GM12878 (cell line): ENCODE data around the gene P3H3. TPM values are rescaled to one million over a fixed set of nuclear protein-coding genes. Genes with fewer than 3 reads are reported as not detected.
A peak's percentile ranks its signal among the peaks of the same experiment; 100 is the strongest.

Experiments used
- ATAC-seq: fragments of 200-7000 bp; cut with Tn5 transposase; 3 replicates; pipeline ENCODE4 v1.9.1; 2020; ENCODE audit warnings: mild to moderate bottlenecking, moderate library complexity
- BruUV-seq: library from RNA; stranded (reverse); fragments of 400-500 nt; replicated peaks from 2 replicates; lab custom pipeline; 2021; lab: Mats Ljungman, UMichigan
- CTCF ChIA-PET: fragments of 300-600 bp; sonication (Branson Sonifier 250); formaldehyde crosslinking; extraction: SDS; loops from one replicate; lab custom pipeline; 2021; ENCODE audit warnings: inconsistent platforms; lab: Yijun Ruan, JAX
- POLR2A ChIA-PET: fragments of 350-600 bp; formaldehyde crosslinking; extraction: SDS; loops from one replicate; lab custom pipeline; 2021; ENCODE audit warnings: inconsistent platforms; lab: Charles Lee
- RAD21 ChIA-PET: fragments of 300-600 bp; sonication (Branson Sonifier 250); formaldehyde crosslinking; loops from one replicate; lab custom pipeline; 2023; ENCODE audit warnings: antibody characterized with exemption; ENCODE audit not compliant: unreplicated experiment; lab: Charles Lee
- SMC1A ChIA-PET: fragments of 300-600 bp; sonication (Branson Sonifier 250); formaldehyde crosslinking; loops from one replicate; lab custom pipeline; 2023; ENCODE audit not compliant: unreplicated experiment, uncharacterized antibody; lab: Charles Lee
- DNase-seq: peaks from one replicate; pipeline ENCODE4 v3.0.0-alpha.2; 2011; ENCODE audit warnings: low read depth, low spot score
- FAIRE-seq: peaks from 3 replicates; lab custom pipeline; 2011; peaks lifted over from hg19 to GRCh38; lab: Jason Lieb, UNC
- H2AFZ ChIP-seq: 2 replicates; pipeline ENCODE4 v1.6.0; 2011; ENCODE audit warnings: low read depth, low read length, control low read depth; ENCODE audit not compliant: control insufficient read depth
- H3K27ac ChIP-seq: 2 replicates; pipeline ENCODE4 v1.5.1; 2011; ENCODE audit warnings: control low read depth; ENCODE audit not compliant: control insufficient read depth, insufficient read depth
- H3K27me3 ChIP-seq, 2 experiments: replicated peaks in 1 of 2; 2 replicates each; pipeline versions ENCODE4 v1.6.0 to v1.6.1; 2011; ENCODE audit warnings: low read length in 1 of 2; ENCODE audit not compliant: control insufficient read depth in 2 of 2, insufficient read depth in 2 of 2
- H3K36me3 ChIP-seq, 2 experiments: 2 replicates each; pipeline ENCODE4 v1.5.1; 2011; ENCODE audit warnings: low read length in 1 of 2; ENCODE audit not compliant: control insufficient read depth in 2 of 2, insufficient read depth in 2 of 2
- H3K4me1 ChIP-seq: 2 replicates; pipeline ENCODE4 v1.6.1; 2011; ENCODE audit warnings: mild to moderate bottlenecking, low read length, moderate library complexity, mixed read lengths; ENCODE audit not compliant: control insufficient read depth, insufficient read depth
- H3K4me2 ChIP-seq: 2 replicates; pipeline ENCODE4 v1.6.0; 2011; ENCODE audit warnings: control low read depth; ENCODE audit not compliant: control insufficient read depth, insufficient read depth
- H3K4me3 ChIP-seq: fragments of 200-600 bp; sonication (generic); 2 replicates; pipeline ENCODE4 v1.5.1; 2016
- H3K79me2 ChIP-seq: 2 replicates; pipeline ENCODE4 v1.6.0; 2011; ENCODE audit warnings: low read length; ENCODE audit not compliant: control insufficient read depth, insufficient read depth
- H3K9ac ChIP-seq: 2 replicates; pipeline ENCODE4 v1.8.0; 2011; ENCODE audit warnings: low read length, control low read depth, mixed read lengths; ENCODE audit not compliant: control insufficient read depth, insufficient read depth
- H3K9me3 ChIP-seq: replicated peaks from 3 replicates; pipeline ENCODE4 v1.5.1; 2011; ENCODE audit warnings: mild to moderate bottlenecking, low read length; ENCODE audit not compliant: control insufficient read depth, insufficient read depth
- H4K20me1 ChIP-seq: 2 replicates; pipeline ENCODE4 v1.6.0; 2011; ENCODE audit not compliant: control insufficient read depth, insufficient read depth
- BACH1 ChIP-seq: fragments of 450-650 bp; IDR thresholded peaks from 2 replicates; pipeline ENCODE4 v1.6.1; 2017; ENCODE audit warnings: mild to moderate bottlenecking, borderline replicate concordance
- CHD2 ChIP-seq: IDR thresholded peaks from 2 replicates; pipeline ENCODE4 v1.6.1; 2011; ENCODE audit warnings: low read depth, low read length, improper control_type of control experiment, borderline replicate concordance
- GABPA ChIP-seq: IDR thresholded peaks from 2 replicates; pipeline ENCODE4 v1.6.1; 2014; ENCODE audit warnings: antibody characterized with exemption, low read depth, mild to moderate bottlenecking, inconsistent platforms
- IKZF2 ChIP-seq, 2 experiments: fragments of 450-650 bp; IDR thresholded peaks; 2 replicates each; pipeline ENCODE4 v1.6.1; 2017; ENCODE audit warnings: mild to moderate bottlenecking in 2 of 2, moderate library complexity in 2 of 2
- JUND ChIP-seq: IDR thresholded peaks from 2 replicates; pipeline ENCODE4 v1.6.1; 2012; ENCODE audit warnings: low read depth, mild to moderate bottlenecking, low read length, improper control_type of control experiment, moderate library complexity
- PAX8 ChIP-seq: fragments of 450-650 bp; IDR thresholded peaks from 2 replicates; pipeline ENCODE4 v1.6.1; 2017; ENCODE audit warnings: mild to moderate bottlenecking, moderate library complexity
- PKNOX1 ChIP-seq: fragments of 450-650 bp; IDR thresholded peaks from 2 replicates; pipeline ENCODE4 v1.6.1; 2016; ENCODE audit warnings: mild to moderate bottlenecking
- POLR2A ChIP-seq: IDR thresholded peaks from 2 replicates; pipeline ENCODE4 v1.6.1; 2011; ENCODE audit warnings: low read depth, mild to moderate bottlenecking, low read length
- RBBP5 ChIP-seq: fragments of 200-600 bp; sonication (generic); conservative IDR thresholded peaks from 2 replicates; pipeline ENCODE4 v1.6.1; 2016
- REST ChIP-seq: IDR thresholded peaks from 2 replicates; pipeline ENCODE4 v1.6.1; 2012; ENCODE audit warnings: mild to moderate bottlenecking, low read depth, low read length
- RFX5 ChIP-seq: IDR thresholded peaks from 2 replicates; pipeline ENCODE4 v1.6.1; 2011; ENCODE audit warnings: low read depth, low read length, improper control_type of control experiment
- RUNX3 ChIP-seq: IDR thresholded peaks from 2 replicates; pipeline ENCODE4 v1.6.1; 2012; ENCODE audit warnings: low read length, inconsistent platforms
- SRF ChIP-seq, 2 experiments: IDR thresholded peaks; 2 replicates each; pipeline ENCODE4 v1.6.1; 2011; ENCODE audit warnings: low read depth in 2 of 2, low read length in 2 of 2, mild to moderate bottlenecking in 1 of 2, moderate library complexity in 1 of 2
- ZSCAN29 ChIP-seq: fragments of 450-650 bp; IDR thresholded peaks from 2 replicates; pipeline ENCODE4 v1.6.1; 2017; ENCODE audit warnings: mild to moderate bottlenecking, moderate library complexity
- WGBS: methylation state at CpG from one replicate; pipeline ENCODE4 v1.1.6; 2016; ENCODE audit warnings: low lambda C conversion rate; ENCODE audit not compliant: insufficient replicate concordance, insufficient coverage; ENCODE audit errors: missing lambda C conversion rate; 5-methylcytosine and 5-hydroxymethylcytosine counted together
- in situ Hi-C: fragments of 300-500 bp; cut with MboI; formaldehyde crosslinking; loops from 9 replicates; pipeline ENCODE4 v1.14.3; 2018; ENCODE audit warnings: mixed read lengths
- intact Hi-C: fragments of 100-400 bp; cut with micrococcal nuclease; formaldehyde crosslinking; loops from one replicate; pipeline ENCODE4 v1.14.2; 2022; ENCODE audit not compliant: unreplicated experiment
- polyA plus RNA-seq, 11 experiments: library from polyadenylated mRNA; depleted of rRNA in 4 of 11; unstranded in 6 of 11; stranded (reverse) in 5 of 11; fragments of >200 nt; fragmentation: Nextera tagmentation in 4 of 11; fragmentation: Illumina TruSeq in 1 of 11; extraction: Ambion mirVana in 4 of 11; extraction: Trizol in 1 of 11; gene quantifications; 1 replicate in 1 of 11; 2 replicates in 10 of 11; pipeline versions ENCODE4 v1.2.1 to v1.2.3, GENCODE V29; 2011 to 2016; ENCODE audit warnings: inconsistent platforms in 2 of 11, missing spikeins in 2 of 11, low read depth in 1 of 11
- total RNA-seq, 4 experiments: library from RNA; depleted of rRNA in 3 of 4; stranded (reverse); fragments of >200 nt in 3 of 4; fragmentation: Illumina TruSeq in 1 of 4; extraction: Trizol in 1 of 4; gene quantifications; 2 replicates each; pipeline versions ENCODE4 v1.2.1 to v1.2.3, GENCODE V29; 2013 to 2021

The P3H3 gene
- total and polyA plus RNA-seq, 10 of the 15 experiments (the other 5 are each of a cell fraction or from before 2014, with no cell fraction given), result 0.03 to 0.21 (median 0.05) TPM; not detected in 7

GRCh38 chr12:6784296-6784695, 43.9 kb upstream of the P3H3 start:
- Histone ChIP-seq H3K36me3 (no peaks in the 10 kb centered on the region), H3K27ac (no peak overlapping the region), H3K4me2 (no peak overlapping the region), H4K20me1 (no peaks in the 10 kb centered on the region), H3K4me1 (0 out of 2 replicates have a peak, but pooled peaks cover 2% of the 10 kb centered on the region), H3K79me2 (no peaks in the 10 kb centered on the region), H2AFZ (no peak overlapping the region), H3K4me3 (no peak overlapping the region), H3K9me3 (no peaks in the 10 kb centered on the region), H3K27me3 (no peaks in the 10 kb centered on the region), H3K9ac (no peak overlapping the region)
- ATAC-seq (peak; percentile 27; the same call in 2 of the 3 replicates), FAIRE-seq (no peak), DNase-seq (no peak)
- CTCF ChIA-PET, result interaction anchor here (0.7 to 2.8 kb wide), 9 partner anchors 11 to 85 kb away, joined by 3 to 17 read pairs (median 4); partner anchors contain the start of gene MLF2
- in situ Hi-C loops (no loop called here), intact Hi-C loops (no loop called here)
- POLR2A ChIA-PET, result interaction anchor here (1.0 to 1.4 kb wide), 2 partner anchors 8 to 68 kb away, joined by 3 to 12 read pairs; partner anchors contain the start of gene USP5
- SMC1A ChIA-PET, result interaction anchor here (1.6 to 2.3 kb wide), 2 partner anchors 18 to 31 kb away, joined by 7 read pairs; partner anchors contain the start of gene PTMS
- 25% methylated on average over 5 of the region's 5 CpGs for WGBS
- BruUV-seq, result no TSS peak
- RAD21 ChIA-PET, result interaction anchor here (0.9 to 5.4 kb wide), 3 partner anchors 9 to 50 kb away, joined by 3 to 42 read pairs (median 4); partner anchors contain the start of gene MLF2
- peak in 1 of 2 experiments; percentile 23; a peak in 1 of 4 replicates for TF ChIP-seq IKZF2 (IDR thresholded peaks at IDR 0.05)
- TF ChIP-seq RUNX3, result 0 out of 2 replicates have a peak, but pooled peaks have one; percentile 11
- no peak for TF ChIP-seq RFX5

GRCh38 chr12:6784761-6785160, 43.4 kb upstream of the P3H3 start:
- no peak overlapping the region for H3K4me3 ChIP-seq
- WGBS, result 59% methylated on average over 5 of the region's 5 CpGs
- H4K20me1 ChIP-seq, result no peaks in the 10 kb centered on the region
- H3K36me3 ChIP-seq, result no peaks in the 10 kb centered on the region
- H3K9me3 ChIP-seq, result no peaks in the 10 kb centered on the region
- no peaks in the 10 kb centered on the region for H3K27me3 ChIP-seq
- H3K4me2 ChIP-seq, result no peak overlapping the region
- no TSS peak for BruUV-seq
- H3K27ac ChIP-seq, result no peak overlapping the region
- RAD21 ChIA-PET, result interaction anchor here (0.9 kb wide), 1 partner anchor 49 kb away, joined by 3 read pairs; no protein-coding TSS in a partner anchor
- H2AFZ ChIP-seq, result no peak overlapping the region
- FAIRE-seq (no peak), ATAC-seq (no peak), DNase-seq (no peak)
- intact Hi-C loops (no loop called here), in situ Hi-C loops (no loop called here)
- H3K4me1 ChIP-seq, result 0 out of 2 replicates have a peak, but pooled peaks cover 2% of the 10 kb centered on the region
- H3K9ac ChIP-seq, result no peak overlapping the region
- TF ChIP-seq GABPA (no peak), PAX8 (no peak), ZSCAN29 (no peak), RBBP5 (no peak), JUND (no peak), REST (no peak), POLR2A (no peak), PKNOX1 (no peak), BACH1 (no peak), SRF (IDR thresholded peaks at IDR 0.05; ENCODE audit: low read depth in 2 of 2, low read length in 2 of 2) (no peak), CHD2 (no peak)
- POLR2A ChIA-PET, result interaction anchor here (1.0 kb wide), 1 partner anchor 68 kb away, joined by 3 read pairs; the partner anchor contains the start of gene USP5
- SMC1A ChIA-PET, result interaction anchor here (1.6 to 2.3 kb wide), 2 partner anchors 18 to 31 kb away, joined by 7 read pairs; partner anchors contain the start of gene PTMS
- H3K79me2 ChIP-seq, result no peaks in the 10 kb centered on the region
- CTCF ChIA-PET, result interaction anchor here (0.7 to 2.8 kb wide), 7 partner anchors 11 to 85 kb away, joined by 3 to 17 read pairs (median 5); partner anchors contain the start of gene MLF2
